Effector memory CD4-positive, alpha-beta T cell (primary cell): ENCODE data around the gene RFT1.

ENCODE experiments used
- DNase-seq, 3 donors: peaks; one replicate each; pipeline ENCODE4 v3.0.0-alpha.2; 2020
- H3K27ac ChIP-seq: 2 replicates; pipeline ENCODE4 v1.7.0; 2013; ENCODE audit warnings: mild to moderate bottlenecking, low read length, moderate library complexity; ENCODE audit not compliant: insufficient read depth, poor library complexity, severe bottlenecking
- H3K27me3 ChIP-seq: replicated peaks from 2 replicates; pipeline ENCODE4 v1.7.0; 2013; ENCODE audit warnings: mild to moderate bottlenecking, low read length; ENCODE audit not compliant: insufficient read depth, control insufficient read depth, poor library complexity, severe bottlenecking
- H3K36me3 ChIP-seq: 2 replicates; pipeline ENCODE4 v1.7.0; 2013; ENCODE audit warnings: mild to moderate bottlenecking, low read length, moderate library complexity; ENCODE audit not compliant: control insufficient read depth, insufficient read depth
- H3K4me1 ChIP-seq: 2 replicates; pipeline ENCODE4 v1.7.0; 2013; ENCODE audit warnings: low read length, mild to moderate bottlenecking; ENCODE audit not compliant: control insufficient read depth, insufficient read depth, poor library complexity, severe bottlenecking
- H3K4me3 ChIP-seq: 2 replicates; pipeline ENCODE4 v1.7.0; 2013; ENCODE audit warnings: low read length, low read depth, mild to moderate bottlenecking; ENCODE audit not compliant: insufficient read depth, poor library complexity, severe bottlenecking
- H3K9me3 ChIP-seq: 2 replicates; pipeline ENCODE4 v1.7.0; 2013; ENCODE audit warnings: mild to moderate bottlenecking, low read length, moderate library complexity; ENCODE audit not compliant: control insufficient read depth

Gene RFT1

GRCh38 chr3:53163444-53164387, 33.5 kb upstream of the RFT1 start:
- Histone ChIP-seq H3K9me3 (no peaks in the 10 kb centered on the region), H3K4me1 (peaks cover 21% of the 10 kb centered on the region), H3K27me3 (no peaks in the 10 kb centered on the region), H3K4me3 (no peak overlapping the region), H3K36me3 (no peaks in the 10 kb centered on the region), H3K27ac (peak overlapping the region; percentile 48)
- DNase-seq, result no peak

DNA sequence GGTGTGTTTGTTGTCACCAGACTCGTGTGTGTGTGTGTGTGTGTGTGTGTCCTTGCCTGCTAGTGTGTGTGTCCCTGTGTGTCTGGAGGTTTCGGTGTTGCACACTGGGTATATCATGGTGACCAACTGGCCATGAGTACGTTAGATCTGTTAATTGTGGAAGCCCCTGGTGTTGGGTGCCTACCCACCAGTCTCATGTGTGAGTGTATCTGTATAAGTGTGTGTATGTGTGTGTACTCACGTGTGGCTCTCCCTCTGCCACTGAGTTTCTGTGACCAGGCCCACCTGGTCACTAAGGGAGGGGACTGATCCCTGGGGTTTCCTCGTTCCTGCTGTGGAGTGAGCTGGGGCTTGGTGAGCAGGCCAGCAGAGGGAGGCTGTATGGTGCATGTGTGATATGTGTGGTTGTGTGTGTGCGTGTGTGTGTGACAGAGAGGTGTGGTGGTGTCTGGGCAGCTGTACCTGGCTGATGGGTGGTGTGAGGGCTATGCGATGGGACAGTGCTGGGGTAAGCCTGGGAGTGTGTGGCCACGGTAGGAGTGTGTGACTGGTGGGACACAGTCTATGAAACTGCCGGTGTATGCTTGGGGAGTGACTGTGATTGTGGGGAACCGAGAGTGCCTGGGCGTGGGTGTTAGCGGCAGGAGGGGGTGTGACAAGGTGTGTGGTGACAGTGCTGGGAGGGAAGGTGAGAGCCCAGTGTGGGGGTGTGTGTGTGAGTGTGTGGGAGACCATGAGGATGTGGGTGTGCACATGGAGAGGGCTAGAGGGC, 32.6 kb upstream of the RFT1 start:
- peak overlapping the region; percentile 48 for H3K27ac ChIP-seq
- peak overlapping the region; percentile 84 for H3K4me3 ChIP-seq
- H3K27me3 ChIP-seq, result no peaks in the 10 kb centered on the region
- peaks cover 21% of the 10 kb centered on the region for H3K4me1 ChIP-seq
- H3K36me3 ChIP-seq, result no peaks in the 10 kb centered on the region
- DNase-seq, result peak in 2 of 3 donors; percentile 20 to 46
- no peaks in the 10 kb centered on the region for H3K9me3 ChIP-seq

DNA sequence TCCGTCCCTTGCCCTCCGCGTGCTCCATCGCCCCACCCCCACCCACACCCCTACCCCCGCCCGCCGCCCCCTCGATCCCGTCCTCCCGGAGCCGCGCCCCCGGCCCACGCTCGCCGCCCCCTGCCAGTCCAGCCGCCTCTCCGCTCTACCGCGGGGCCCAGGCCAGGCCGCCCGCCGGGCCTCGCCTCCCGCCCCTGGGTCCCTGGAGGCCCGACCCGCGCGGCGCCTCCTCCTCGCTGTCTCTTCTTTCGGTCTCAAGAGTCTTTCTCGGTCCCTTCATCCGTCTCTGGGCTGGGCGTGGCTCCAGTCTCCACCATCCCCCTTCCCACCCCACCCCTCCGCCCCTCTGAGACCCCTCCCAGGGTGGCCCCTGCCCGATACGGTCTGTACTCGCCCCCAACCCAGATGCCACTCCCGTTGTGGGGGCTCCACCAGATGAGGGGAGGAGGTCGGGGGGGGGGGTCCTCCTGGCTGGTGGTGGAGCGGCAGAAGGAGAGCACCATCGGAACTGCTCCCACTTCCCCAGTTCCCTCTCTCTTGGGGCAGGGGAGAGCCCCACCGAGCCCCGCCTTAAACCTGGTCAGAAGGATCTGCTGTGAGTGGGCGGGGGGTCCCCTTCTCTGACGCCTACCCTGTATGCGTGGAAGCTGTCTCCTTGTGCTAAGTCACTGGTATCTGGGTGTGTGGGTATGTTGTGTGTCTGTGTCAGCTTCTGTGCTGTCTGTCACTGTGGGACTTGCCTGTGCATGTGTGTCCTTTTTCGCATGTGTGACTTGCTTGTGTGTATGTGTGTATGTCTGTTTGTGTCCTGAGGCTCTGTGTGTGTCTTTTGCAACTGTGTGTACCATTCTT, 31.8 kb upstream of the RFT1 start:
- Histone ChIP-seq H3K27me3 (no peaks in the 10 kb centered on the region), H3K9me3 (no peaks in the 10 kb centered on the region), H3K36me3 (no peaks in the 10 kb centered on the region), H3K4me3 (peak overlapping the region; percentile 84), H3K4me1 (peaks cover 21% of the 10 kb centered on the region), H3K27ac (peak overlapping the region; percentile 71)
- peak; percentile 10 to 29 (median 18) for DNase-seq

GRCh38 chr3:53161450-53161819, 31.2 kb upstream of the RFT1 start:
- Histone ChIP-seq H3K27me3 (no peaks in the 10 kb centered on the region), H3K9me3 (no peaks in the 10 kb centered on the region), H3K36me3 (no peaks in the 10 kb centered on the region), H3K4me1 (peaks cover 19% of the 10 kb centered on the region), H3K27ac (peak overlapping the region; percentile 71), H3K4me3 (peak overlapping the region; percentile 84)
- DNase-seq, result no peak

DNA sequence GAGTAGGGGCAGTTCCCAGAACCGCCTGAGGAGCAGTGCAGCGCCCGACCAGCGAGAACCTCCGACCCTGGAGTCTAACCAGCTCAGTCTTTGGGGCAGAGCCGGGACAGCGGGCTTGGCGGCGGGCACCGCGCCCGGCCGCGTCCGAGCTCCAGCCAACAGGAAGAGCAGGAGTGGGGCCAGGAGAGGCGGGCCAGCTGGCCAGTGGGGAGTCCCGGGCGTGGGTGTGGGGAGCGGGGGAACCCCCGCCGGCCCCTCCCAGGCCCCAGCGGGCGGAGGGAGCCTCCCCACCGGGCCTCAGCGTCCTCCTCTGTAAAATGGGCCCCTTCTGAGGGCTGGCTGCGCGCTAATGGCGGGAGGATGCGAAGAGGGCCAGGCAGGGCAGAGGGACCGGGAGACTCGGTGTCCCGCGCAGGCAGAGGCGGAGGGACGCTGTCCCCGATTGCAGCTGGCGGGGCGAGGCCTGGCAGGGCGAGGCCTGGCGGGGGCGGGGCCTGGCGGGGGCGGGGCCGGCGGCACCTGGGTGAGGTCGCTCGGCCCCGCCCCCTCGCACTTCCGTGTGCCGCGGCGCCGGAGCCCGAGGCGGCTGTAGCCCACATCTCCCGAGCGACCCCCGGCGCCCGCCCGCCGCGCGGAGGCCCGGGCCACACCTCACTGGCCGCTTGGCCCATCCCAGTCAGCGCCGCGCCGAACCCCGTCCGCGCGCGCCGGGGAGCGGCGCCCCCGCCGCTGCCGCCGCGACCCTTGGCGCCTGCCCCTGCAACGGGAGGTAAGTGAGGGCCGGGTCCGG, 30.6 kb upstream of the RFT1 start, which contains the start of gene PRKCD:
Gene PRKCD, plus strand, starts transcription at position 550 of the 790 bp plus-strand sequence. CDS start 17,214 bp downstream, outside the sequence.
- DNase-seq, result peak; percentile 73 to 74 (median 73)
- peaks cover 3% of the 10 kb centered on the region for H3K27me3 ChIP-seq
- H3K27ac ChIP-seq, result peak within 1 kb of the TSS; percentile 71
- H3K4me1 ChIP-seq, result peaks cover 19% of the 10 kb centered on the region
- peak within 1 kb of the TSS; percentile 89 for H3K4me3 ChIP-seq
- H3K36me3 ChIP-seq, result no peaks in the 10 kb centered on the region
- H3K9me3 ChIP-seq, result no peaks in the 10 kb centered on the region

- peaks cover 8% of the 10 kb centered on the region for H3K27me3 ChIP-seq
- DNase-seq, result no peak
- H3K27ac ChIP-seq, result peak overlapping the region; percentile 71
- H3K4me3 ChIP-seq, result peak overlapping the region; percentile 89
- H3K36me3 ChIP-seq, result no peaks in the 10 kb centered on the region
- H3K4me1 ChIP-seq, result peaks cover 19% of the 10 kb centered on the region
- H3K9me3 ChIP-seq, result no peaks in the 10 kb centered on the region
Measured at GRCh38 chr3:53160061-53160659, 29.9 kb upstream of the RFT1 start.

DNA sequence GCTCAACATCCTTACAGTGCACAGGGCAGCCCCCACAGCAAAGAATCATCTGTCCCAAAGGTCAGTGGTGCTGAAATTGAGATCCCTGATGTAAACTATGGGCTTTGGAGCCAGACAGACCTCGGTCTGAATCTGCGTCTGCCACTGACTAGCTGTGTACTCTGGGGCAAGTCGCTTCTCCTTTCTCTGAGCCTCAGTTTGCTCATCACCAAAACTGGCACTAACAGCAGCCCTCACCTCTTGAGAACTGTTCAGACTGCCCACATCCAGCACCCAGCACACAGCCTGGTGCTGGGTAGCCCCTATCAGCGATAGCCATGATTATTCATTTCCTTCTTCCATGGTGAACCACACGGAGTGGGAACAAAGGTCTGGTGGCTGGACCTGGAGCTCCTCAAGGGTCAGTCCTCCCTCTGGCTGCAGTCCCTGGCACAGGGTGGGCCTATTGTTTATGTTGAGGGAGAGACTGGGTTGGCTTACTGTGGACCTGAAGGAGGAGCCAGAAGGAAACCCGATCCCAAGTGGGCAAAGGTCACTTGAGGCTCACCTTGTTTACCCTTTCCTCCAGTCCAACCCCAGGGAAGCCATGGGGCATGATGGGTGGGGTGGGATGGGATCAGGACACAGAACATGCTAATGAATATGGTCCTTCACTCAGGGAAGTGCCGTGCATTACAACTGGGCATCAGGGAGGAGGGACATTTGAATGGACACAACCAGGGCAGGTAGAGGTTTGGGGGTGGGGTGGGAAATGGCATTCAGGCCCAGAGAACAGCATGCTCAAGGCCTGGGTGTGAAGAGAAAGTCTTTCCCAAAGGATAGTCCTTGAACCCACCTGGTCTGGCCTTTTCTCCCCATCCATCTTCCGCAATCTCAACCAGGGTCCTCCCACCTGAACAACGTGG, 29.2 kb upstream of the RFT1 start:
- Histone ChIP-seq H3K36me3 (no peaks in the 10 kb centered on the region), H3K4me3 (no peak overlapping the region), H3K27me3 (peaks cover 14% of the 10 kb centered on the region), H3K9me3 (no peaks in the 10 kb centered on the region), H3K27ac (no peak overlapping the region), H3K4me1 (peaks cover 19% of the 10 kb centered on the region)
- no peak for DNase-seq

DNA sequence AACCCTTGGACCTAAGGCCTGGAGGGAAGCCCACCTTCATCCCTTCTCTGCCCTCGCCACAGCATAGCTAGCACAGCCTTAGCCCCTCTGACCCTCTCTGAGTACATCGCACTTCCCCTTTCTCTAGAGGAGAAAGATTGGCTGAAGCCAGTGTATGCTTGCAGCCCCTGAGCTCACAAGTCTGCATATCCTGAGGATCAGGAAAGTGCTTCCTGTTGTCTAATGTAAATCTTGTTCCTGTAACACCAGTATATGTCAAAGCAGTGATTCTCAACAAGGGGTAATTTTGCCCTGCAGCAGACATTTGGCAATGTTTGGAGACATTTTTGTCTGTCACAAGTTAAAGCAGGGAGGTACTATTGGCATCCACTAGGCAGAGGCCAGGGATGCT, 28.5 kb upstream of the RFT1 start:
- H3K27me3 ChIP-seq, result peaks cover 14% of the 10 kb centered on the region
- H3K27ac ChIP-seq, result no peak overlapping the region
- DNase-seq, result no peak
- H3K4me3 ChIP-seq, result no peak overlapping the region
- no peaks in the 10 kb centered on the region for H3K9me3 ChIP-seq
- H3K4me1 ChIP-seq, result peaks cover 19% of the 10 kb centered on the region
- no peaks in the 10 kb centered on the region for H3K36me3 ChIP-seq
